GM12878 (cell line): ENCODE measurements around the gene SSU72. TPM values are rescaled to one million over a fixed set of nuclear protein-coding genes. Genes with fewer than 3 reads are reported as not detected.

Source experiments
- ATAC-seq: fragments of 200-7000 bp; cut with Tn5 transposase; 3 replicates; pipeline ENCODE4 v1.9.1; 2020; ENCODE audit warnings: mild to moderate bottlenecking, moderate library complexity
- BruUV-seq: library from RNA; stranded (reverse); fragments of 400-500 nt; replicated peaks from 2 replicates; lab custom pipeline; 2021; lab: Mats Ljungman, UMichigan
- CTCF ChIA-PET: fragments of 300-600 bp; sonication (Branson Sonifier 250); formaldehyde crosslinking; extraction: SDS; loops from one replicate; lab custom pipeline; 2021; ENCODE audit warnings: inconsistent platforms; lab: Yijun Ruan, JAX
- POLR2A ChIA-PET: fragments of 350-600 bp; formaldehyde crosslinking; extraction: SDS; loops from one replicate; lab custom pipeline; 2021; ENCODE audit warnings: inconsistent platforms; lab: Charles Lee
- RAD21 ChIA-PET: fragments of 300-600 bp; sonication (Branson Sonifier 250); formaldehyde crosslinking; loops from one replicate; lab custom pipeline; 2023; ENCODE audit warnings: antibody characterized with exemption; ENCODE audit not compliant: unreplicated experiment; lab: Charles Lee
- SMC1A ChIA-PET: fragments of 300-600 bp; sonication (Branson Sonifier 250); formaldehyde crosslinking; loops from one replicate; lab custom pipeline; 2023; ENCODE audit not compliant: unreplicated experiment, uncharacterized antibody; lab: Charles Lee
- DNase-seq: peaks from one replicate; pipeline ENCODE4 v3.0.0-alpha.2; 2011; ENCODE audit warnings: low read depth, low spot score
- FAIRE-seq: peaks from 3 replicates; lab custom pipeline; 2011; peaks lifted over from hg19 to GRCh38; lab: Jason Lieb, UNC
- H2AFZ ChIP-seq: 2 replicates; pipeline ENCODE4 v1.6.0; 2011; ENCODE audit warnings: low read depth, low read length, control low read depth; ENCODE audit not compliant: control insufficient read depth
- H3K27ac ChIP-seq: 2 replicates; pipeline ENCODE4 v1.5.1; 2011; ENCODE audit warnings: control low read depth; ENCODE audit not compliant: control insufficient read depth, insufficient read depth
- H3K27me3 ChIP-seq, 2 experiments: replicated peaks in 1 of 2; 2 replicates each; pipeline versions ENCODE4 v1.6.0 to v1.6.1; 2011; ENCODE audit warnings: low read length in 1 of 2; ENCODE audit not compliant: control insufficient read depth in 2 of 2, insufficient read depth in 2 of 2
- H3K36me3 ChIP-seq, 2 experiments: 2 replicates each; pipeline ENCODE4 v1.5.1; 2011; ENCODE audit warnings: low read length in 1 of 2; ENCODE audit not compliant: control insufficient read depth in 2 of 2, insufficient read depth in 2 of 2
- H3K4me1 ChIP-seq: 2 replicates; pipeline ENCODE4 v1.6.1; 2011; ENCODE audit warnings: mild to moderate bottlenecking, low read length, moderate library complexity, mixed read lengths; ENCODE audit not compliant: control insufficient read depth, insufficient read depth
- H3K4me2 ChIP-seq: 2 replicates; pipeline ENCODE4 v1.6.0; 2011; ENCODE audit warnings: control low read depth; ENCODE audit not compliant: control insufficient read depth, insufficient read depth
- H3K4me3 ChIP-seq: fragments of 200-600 bp; sonication (generic); 2 replicates; pipeline ENCODE4 v1.5.1; 2016
- H3K79me2 ChIP-seq: 2 replicates; pipeline ENCODE4 v1.6.0; 2011; ENCODE audit warnings: low read length; ENCODE audit not compliant: control insufficient read depth, insufficient read depth
- H3K9ac ChIP-seq: 2 replicates; pipeline ENCODE4 v1.8.0; 2011; ENCODE audit warnings: low read length, control low read depth, mixed read lengths; ENCODE audit not compliant: control insufficient read depth, insufficient read depth
- H3K9me3 ChIP-seq: replicated peaks from 3 replicates; pipeline ENCODE4 v1.5.1; 2011; ENCODE audit warnings: mild to moderate bottlenecking, low read length; ENCODE audit not compliant: control insufficient read depth, insufficient read depth
- H4K20me1 ChIP-seq: 2 replicates; pipeline ENCODE4 v1.6.0; 2011; ENCODE audit not compliant: control insufficient read depth, insufficient read depth
- IKZF2 ChIP-seq, 2 experiments: fragments of 450-650 bp; IDR thresholded peaks; 2 replicates each; pipeline ENCODE4 v1.6.1; 2017; ENCODE audit warnings: mild to moderate bottlenecking in 2 of 2, moderate library complexity in 2 of 2
- POLR2A ChIP-seq: IDR thresholded peaks from 2 replicates; pipeline ENCODE4 v1.6.1; 2011; ENCODE audit warnings: low read depth, mild to moderate bottlenecking, low read length
- WGBS: methylation state at CpG from one replicate; pipeline ENCODE4 v1.1.6; 2016; ENCODE audit warnings: low lambda C conversion rate; ENCODE audit not compliant: insufficient replicate concordance, insufficient coverage; ENCODE audit errors: missing lambda C conversion rate; 5-methylcytosine and 5-hydroxymethylcytosine counted together
- in situ Hi-C: fragments of 300-500 bp; cut with MboI; formaldehyde crosslinking; loops from 9 replicates; pipeline ENCODE4 v1.14.3; 2018; ENCODE audit warnings: mixed read lengths
- intact Hi-C: fragments of 100-400 bp; cut with micrococcal nuclease; formaldehyde crosslinking; loops from one replicate; pipeline ENCODE4 v1.14.2; 2022; ENCODE audit not compliant: unreplicated experiment
- polyA plus RNA-seq, 11 experiments: library from polyadenylated mRNA; depleted of rRNA in 4 of 11; unstranded in 6 of 11; stranded (reverse) in 5 of 11; fragments of >200 nt; fragmentation: Nextera tagmentation in 4 of 11; fragmentation: Illumina TruSeq in 1 of 11; extraction: Ambion mirVana in 4 of 11; extraction: Trizol in 1 of 11; gene quantifications; 1 replicate in 1 of 11; 2 replicates in 10 of 11; pipeline versions ENCODE4 v1.2.1 to v1.2.3, GENCODE V29; 2011 to 2016; ENCODE audit warnings: inconsistent platforms in 2 of 11, missing spikeins in 2 of 11, low read depth in 1 of 11
- total RNA-seq, 4 experiments: library from RNA; depleted of rRNA in 3 of 4; stranded (reverse); fragments of >200 nt in 3 of 4; fragmentation: Illumina TruSeq in 1 of 4; extraction: Trizol in 1 of 4; gene quantifications; 2 replicates each; pipeline versions ENCODE4 v1.2.1 to v1.2.3, GENCODE V29; 2013 to 2021
- TF ChIP-seq, protein P1 (sequence below): fragments of 450-650 bp; IDR thresholded peaks from 2 replicates; pipeline ENCODE4 v1.6.1; 2016; ENCODE audit warnings: mild to moderate bottlenecking

Gene SSU72
- total and polyA plus RNA-seq, 10 of the 15 experiments (the other 5 are each of a cell fraction or from before 2014, with no cell fraction given): 28.6 to 172 (median 67.7) TPM

GRCh38 chr1:1569341-1569740 is 5.3 kb downstream of the SSU72 start:
- Histone ChIP-seq H3K79me2 (peaks cover 77% of the 10 kb centered on the region), H3K27me3 (no peaks in the 10 kb centered on the region), H4K20me1 (peaks cover 22% of the 10 kb centered on the region), H3K9ac (no peak overlapping the region), H3K4me3 (no peak overlapping the region), H3K36me3 (peaks cover 10 to 27% of the 10 kb centered on the region in 2 experiments), H3K4me1 (no peaks in the 10 kb centered on the region), H3K9me3 (no peaks in the 10 kb centered on the region), H2AFZ (no peak overlapping the region), H3K4me2 (no peak overlapping the region), H3K27ac (no peak overlapping the region)
- intact Hi-C loops (no loop called here), in situ Hi-C loops (no loop called here)
- POLR2A ChIA-PET: interaction anchor here (0.6 kb wide), 1 partner anchor 106 kb away, joined by 5 read pairs; no protein-coding TSS in a partner anchor
- SMC1A ChIA-PET: no interaction called here
- no peak for FAIRE-seq
- no peak for DNase-seq
- ATAC-seq: no peak; the same call in 2 of the 3 replicates
- no TSS peak for BruUV-seq
- RAD21 ChIA-PET: no interaction called here
- WGBS: 92% methylated on average over 7 of the region's 7 CpGs
- CTCF ChIA-PET: no interaction called here
- TF ChIP-seq, protein P1, sequence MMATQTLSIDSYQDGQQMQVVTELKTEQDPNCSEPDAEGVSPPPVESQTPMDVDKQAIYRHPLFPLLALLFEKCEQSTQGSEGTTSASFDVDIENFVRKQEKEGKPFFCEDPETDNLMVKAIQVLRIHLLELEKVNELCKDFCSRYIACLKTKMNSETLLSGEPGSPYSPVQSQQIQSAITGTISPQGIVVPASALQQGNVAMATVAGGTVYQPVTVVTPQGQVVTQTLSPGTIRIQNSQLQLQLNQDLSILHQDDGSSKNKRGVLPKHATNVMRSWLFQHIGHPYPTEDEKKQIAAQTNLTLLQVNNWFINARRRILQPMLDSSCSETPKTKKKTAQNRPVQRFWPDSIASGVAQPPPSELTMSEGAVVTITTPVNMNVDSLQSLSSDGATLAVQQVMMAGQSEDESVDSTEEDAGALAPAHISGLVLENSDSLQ: 0 out of 2 replicates have a peak, but pooled peaks have one; percentile 20
- TF ChIP-seq POLR2A: no peak

DNA sequence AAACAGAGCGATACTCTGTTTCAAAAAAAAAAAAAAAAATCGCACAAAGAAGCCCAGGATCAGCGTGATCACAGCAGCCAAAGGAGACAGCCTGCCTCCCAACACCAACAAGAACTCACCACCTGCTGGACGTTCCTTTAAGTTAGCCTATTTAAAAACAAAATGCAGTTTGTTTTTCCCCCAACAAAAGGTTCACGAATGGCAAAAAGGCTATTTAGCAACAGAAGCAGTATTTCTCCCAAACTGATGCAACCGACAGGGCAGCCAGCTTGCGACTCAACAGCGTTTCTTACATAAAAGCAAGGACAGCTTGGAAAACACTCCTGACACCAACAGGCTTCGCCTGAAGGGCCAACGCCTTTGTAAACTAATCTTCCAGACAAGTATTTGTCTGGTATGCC is 6.8 kb downstream of the SSU72 start:
- in situ Hi-C loops: no loop called here
- WGBS: 84% methylated on average over 7 of the region's 10 CpGs
- DNase-seq: no peak
- H3K27me3 ChIP-seq: no peaks in the 10 kb centered on the region
- RAD21 ChIA-PET: no interaction called here
- intact Hi-C loops: no loop called here
- FAIRE-seq: no peak
- no peak overlapping the region for H3K4me2 ChIP-seq
- no peak for TF ChIP-seq IKZF2 (IDR thresholded peaks at IDR 0.05)
- no TSS peak for BruUV-seq
- H3K4me1 ChIP-seq: no peaks in the 10 kb centered on the region
- no peak for ATAC-seq
- no peaks in the 10 kb centered on the region for H3K9me3 ChIP-seq
- SMC1A ChIA-PET: no interaction called here
- CTCF ChIA-PET: no interaction called here
- no peak overlapping the region for H3K9ac ChIP-seq
- no peak overlapping the region for H2AFZ ChIP-seq
- H3K79me2 ChIP-seq: peaks cover 62% of the 10 kb centered on the region
- H3K36me3 ChIP-seq: peaks cover 15 to 32% of the 10 kb centered on the region in 2 experiments
- H3K4me3 ChIP-seq: no peak overlapping the region
- POLR2A ChIA-PET: no interaction called here
- H3K27ac ChIP-seq: no peak overlapping the region
- peaks cover 22% of the 10 kb centered on the region for H4K20me1 ChIP-seq
